PC-3 (cell line): ENCODE results near the gene LSMEM2. TPM values are rescaled to one million over a fixed set of nuclear protein-coding genes. Genes with fewer than 3 reads are reported as not detected.
"Not testable (repeated sequence)": the region's sequence is repeated elsewhere in the genome, so short reads cannot be mapped to it uniquely, and the experiment has no call there.

Experiments used
- ATAC-seq: fragments of 200-7000 bp; cut with Tn5 transposase; 2 replicates; pipeline ENCODE4 v1.9.1; 2020; ENCODE audit warnings: mild to moderate bottlenecking, moderate library complexity
- BruUV-seq: library from RNA; stranded (reverse); fragments of 400-500 nt; replicated peaks from 2 replicates; lab custom pipeline; 2021; lab: Mats Ljungman, UMichigan
- CTCF ChIA-PET: fragments of 300-600 bp; sonication (Branson Sonifier 250); formaldehyde crosslinking; loops from one replicate; lab custom pipeline; 2022; ENCODE audit warnings: antibody characterized with exemption; lab: Charles Lee
- POLR2A ChIA-PET: fragments of 300-600 bp; sonication (Branson Sonifier 250); formaldehyde crosslinking; loops from one replicate; lab custom pipeline; 2022; ENCODE audit warnings: antibody characterized with exemption; ENCODE audit not compliant: unreplicated experiment; lab: Charles Lee
- DNase-seq: peaks from one replicate; pipeline ENCODE4 v3.0.0-alpha.2; 2015
- H2AFZ ChIP-seq: fragments of 300-600 bp; sonication (generic); 2 replicates; pipeline ENCODE4 v1.6.0; 2016; ENCODE audit warnings: antibody characterized with exemption, low read length
- H3F3A ChIP-seq: fragments of 300-600 bp; sonication (generic); one replicate; pipeline ENCODE4 v1.6.0; 2017; ENCODE audit warnings: antibody characterized with exemption, low read length, control low read depth, mild to moderate bottlenecking; ENCODE audit not compliant: unreplicated experiment
- H3K27ac ChIP-seq: fragments of 300-600 bp; sonication (generic); 2 replicates; pipeline ENCODE4 v1.5.1; 2016; ENCODE audit warnings: mild to moderate bottlenecking, low read length
- H3K27me3 ChIP-seq: fragments of 300-600 bp; sonication (generic); 2 replicates; pipeline ENCODE4 v1.6.1; 2016; ENCODE audit warnings: low read length, mixed read lengths
- H3K36me3 ChIP-seq: fragments of 300-600 bp; sonication (generic); 2 replicates; pipeline ENCODE4 v1.6.1; 2016; ENCODE audit warnings: low read depth, mixed run types, low read length, mixed read lengths
- H3K4me1 ChIP-seq: fragments of 300-600 bp; sonication (generic); 2 replicates; pipeline ENCODE4 v1.5.1; 2016; ENCODE audit warnings: low read length; ENCODE audit not compliant: insufficient read depth
- H3K4me2 ChIP-seq: fragments of 300-600 bp; sonication (generic); 2 replicates; pipeline ENCODE4 v1.6.0; 2016; ENCODE audit warnings: low read length
- H3K4me3 ChIP-seq: fragments of 300-600 bp; sonication (generic); 2 replicates; pipeline ENCODE4 v1.5.1; 2016; ENCODE audit warnings: mild to moderate bottlenecking, low read length, mixed read lengths
- H3K79me2 ChIP-seq: fragments of 300-600 bp; sonication (generic); 2 replicates; pipeline ENCODE4 v1.6.1; 2017; ENCODE audit warnings: low read length, mixed read lengths
- H3K9ac ChIP-seq: fragments of 300-600 bp; sonication (generic); 2 replicates; pipeline ENCODE4 v1.6.0; 2016; ENCODE audit warnings: mild to moderate bottlenecking, low read length
- H3K9me2 ChIP-seq: fragments of 300-600 bp; sonication (generic); replicated peaks from 2 replicates; pipeline ENCODE4 v1.6.1; 2016; ENCODE audit warnings: mixed run types, low read length, mixed read lengths
- H3K9me3 ChIP-seq: fragments of 300-600 bp; sonication (generic); 2 replicates; pipeline ENCODE4 v1.6.1; 2016; ENCODE audit warnings: low read length, mixed read lengths
- H4K20me1 ChIP-seq: fragments of 300-600 bp; sonication (generic); 2 replicates; pipeline ENCODE4 v1.6.1; 2016; ENCODE audit warnings: low read length, mixed read lengths
- CTCF ChIP-seq: fragments of 300-600 bp; sonication (generic); conservative IDR thresholded peaks from 2 replicates; pipeline ENCODE4 v1.5.1; 2017; ENCODE audit warnings: antibody characterized with exemption, low read depth, mild to moderate bottlenecking, low read length
- EZH2 ChIP-seq: fragments of 300-600 bp; sonication (generic); IDR thresholded peaks from one replicate; pipeline ENCODE4 v1.6.1; 2017; ENCODE audit warnings: antibody characterized with exemption, mild to moderate bottlenecking, low read length; ENCODE audit not compliant: unreplicated experiment
- EZH2phosphoT487 ChIP-seq: fragments of 300-600 bp; sonication (generic); IDR thresholded peaks from 2 replicates; pipeline ENCODE4 v1.6.1; 2018; ENCODE audit warnings: mild to moderate bottlenecking, antibody characterized with exemption, low read length, borderline replicate concordance
- intact Hi-C: fragments of 100-400 bp; cut with micrococcal nuclease; formaldehyde crosslinking; loops from 2 replicates; pipeline ENCODE4 v1.9.0; 2023
- total RNA-seq: library from RNA; depleted of rRNA; stranded (reverse); fragments of >200 nt; gene quantifications from 2 replicates; pipeline ENCODE4 v1.2.3, GENCODE V29; 2014

The LSMEM2 gene
- total RNA-seq, 1 experiment from 2014 or later: not detected

DNA sequence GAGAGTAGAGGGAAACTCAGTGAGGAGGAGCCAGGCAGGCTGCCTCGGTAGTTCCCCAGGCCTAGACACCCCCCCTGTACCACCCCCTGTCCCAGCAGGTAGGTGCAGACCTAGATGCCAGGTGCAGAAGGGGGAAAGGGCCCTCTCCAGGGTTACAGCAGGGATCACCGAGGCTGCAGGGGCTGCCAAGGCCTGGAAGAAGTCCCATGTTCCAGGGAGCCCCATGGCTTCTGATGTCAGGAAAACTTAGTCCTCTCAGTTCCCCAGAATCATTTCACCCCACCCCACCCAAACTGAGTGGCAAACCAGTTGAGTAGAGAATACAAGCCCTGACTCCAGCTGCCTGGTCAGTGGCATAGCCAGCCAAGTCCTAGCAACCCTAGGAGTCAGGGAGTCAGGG, 17.4 kb upstream of the LSMEM2 start:
- POLR2A ChIA-PET: no interaction called here
- H3K4me3 ChIP-seq: no peak overlapping the region
- intact Hi-C loops: no loop called here
- ATAC-seq (no peak), DNase-seq (no peak)
- CTCF ChIA-PET: no interaction called here
- no peak overlapping the region for H3K4me2 ChIP-seq
- no peaks in the 10 kb centered on the region for H3K9me2 ChIP-seq
- no peaks in the 10 kb centered on the region for H3K9me3 ChIP-seq
- H3K27ac ChIP-seq: no peak overlapping the region
- peaks cover 26% of the 10 kb centered on the region for H3K4me1 ChIP-seq
- H3K27me3 ChIP-seq: no peaks in the 10 kb centered on the region
- H3K9ac ChIP-seq: no peak overlapping the region
- no peak for TF ChIP-seq CTCF
- TF ChIP-seq EZH2phosphoT487: no peak
- TF ChIP-seq EZH2: no peak
- H3K79me2 ChIP-seq: no peaks in the 10 kb centered on the region
- no TSS peak for BruUV-seq
- H3F3A ChIP-seq: no peaks in the 10 kb centered on the region
- H2AFZ ChIP-seq: no peak overlapping the region
- H3K36me3 ChIP-seq: peaks cover 10% of the 10 kb centered on the region
- no peaks in the 10 kb centered on the region for H4K20me1 ChIP-seq

- H3K36me3 ChIP-seq, H3K4me3 ChIP-seq, BruUV-seq, DNase-seq, H3K4me2 ChIP-seq, H3K79me2 ChIP-seq, H4K20me1 ChIP-seq, H3K9me3 ChIP-seq, CTCF ChIA-PET, POLR2A ChIA-PET, H3K27me3 ChIP-seq, H3K27ac ChIP-seq, H2AFZ ChIP-seq, H3K9me2 ChIP-seq, H3K9ac ChIP-seq, ATAC-seq, intact Hi-C loops, H3F3A ChIP-seq: not testable (repeated sequence)
- H3K4me1 ChIP-seq: peaks cover 28% of the 10 kb centered on the region
These were observed 16.7 kb upstream of the LSMEM2 start for GRCh38 chr3:50262200-50262599.

DNA sequence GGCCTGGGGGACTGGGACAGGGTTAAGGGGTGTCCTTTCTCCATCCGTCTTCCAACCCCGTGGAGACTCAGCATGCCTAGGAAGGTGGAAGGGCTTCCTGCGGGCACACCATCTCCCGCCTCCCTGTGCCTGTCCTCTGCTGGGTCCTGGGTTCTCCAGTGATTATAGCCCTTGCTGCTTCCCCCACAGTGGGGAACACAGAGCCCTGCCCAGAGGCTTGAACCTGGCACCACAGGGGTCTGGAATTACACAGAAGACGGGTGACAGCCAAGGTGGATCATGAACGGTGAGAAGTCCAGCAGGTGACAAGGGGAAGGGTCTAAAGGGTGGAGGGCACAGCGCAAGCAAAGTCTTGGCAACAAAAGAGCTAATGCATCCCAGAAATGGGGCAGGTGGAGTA, 16.1 kb upstream of the LSMEM2 start:
- Histone ChIP-seq H2AFZ (no peak overlapping the region), H3K9me3 (no peaks in the 10 kb centered on the region), H3K79me2 (no peaks in the 10 kb centered on the region), H4K20me1 (no peaks in the 10 kb centered on the region), H3K27ac (no peak overlapping the region), H3K27me3 (no peaks in the 10 kb centered on the region), H3K4me2 (no peak overlapping the region), H3K9me2 (no peaks in the 10 kb centered on the region), H3K4me1 (peaks cover 33% of the 10 kb centered on the region), H3F3A (no peaks in the 10 kb centered on the region), H3K36me3 (no peaks in the 10 kb centered on the region; the same call in 1 of the 2 replicates), H3K9ac (no peak overlapping the region), H3K4me3 (no peak overlapping the region)
- DNase-seq (no peak), ATAC-seq (no peak)
- ChIA-PET POLR2A (no interaction called here), CTCF (no interaction called here)
- intact Hi-C loops: no loop called here
- no TSS peak for BruUV-seq
- no peak for TF ChIP-seq EZH2
- TF ChIP-seq CTCF: no peak
- no peak for TF ChIP-seq EZH2phosphoT487
